ENCODE data around the gene NT5DC2.

NT5DC2 gene

DNA sequence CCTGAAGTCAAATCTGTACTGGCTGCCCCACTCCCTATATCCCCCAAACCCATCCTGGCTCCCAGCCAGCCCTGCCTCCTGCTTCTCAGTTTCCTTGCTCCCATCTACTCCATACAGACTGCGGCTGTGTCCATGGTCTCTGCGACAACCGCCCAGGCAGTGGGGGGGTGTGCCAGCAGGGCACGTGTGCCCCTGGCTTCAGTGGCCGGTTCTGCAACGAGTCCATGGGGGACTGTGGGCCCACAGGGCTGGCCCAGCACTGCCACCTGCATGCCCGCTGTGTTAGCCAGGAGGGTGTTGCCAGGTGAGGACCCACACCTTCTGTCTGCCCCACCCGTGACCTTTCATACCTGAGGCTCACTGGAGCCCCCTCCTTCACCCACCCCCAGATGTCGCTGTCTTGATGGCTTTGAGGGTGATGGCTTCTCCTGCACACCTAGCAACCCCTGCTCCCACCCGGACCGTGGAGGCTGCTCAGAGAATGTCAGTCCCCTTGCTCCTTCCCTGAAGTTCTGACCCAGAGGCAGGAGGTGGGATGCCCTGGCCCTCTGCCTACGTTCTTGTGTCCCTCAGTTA is 23.8 kb downstream of the NT5DC2 start:
- DNase-seq, result no peak

DNA sequence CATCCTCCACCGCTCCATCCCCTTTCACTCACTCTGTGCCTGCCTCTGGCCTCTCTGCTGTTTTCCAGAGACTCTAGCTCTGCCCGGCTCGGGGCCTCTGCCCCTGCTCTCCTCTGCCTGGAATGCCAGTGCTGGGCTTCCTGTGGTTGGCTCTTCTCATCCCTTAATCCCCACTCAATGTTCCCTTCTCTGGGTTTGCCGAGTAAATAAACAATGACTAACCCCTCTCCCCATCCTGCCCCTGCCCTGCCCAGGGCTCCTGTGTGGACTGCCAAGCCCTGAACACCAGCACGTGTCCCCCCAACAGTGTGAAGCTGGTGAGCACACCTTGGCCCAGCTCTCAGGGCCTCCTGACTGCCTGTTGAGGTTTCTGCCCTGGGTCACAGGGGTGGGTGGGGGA is 26.3 kb downstream of the NT5DC2 start:
- peak; percentile 10 for DNase-seq

GRCh38 chr3:52506266-52506966 is 27.2 kb downstream of the NT5DC2 start:
- DNase-seq, result peak; percentile 31

DNA sequence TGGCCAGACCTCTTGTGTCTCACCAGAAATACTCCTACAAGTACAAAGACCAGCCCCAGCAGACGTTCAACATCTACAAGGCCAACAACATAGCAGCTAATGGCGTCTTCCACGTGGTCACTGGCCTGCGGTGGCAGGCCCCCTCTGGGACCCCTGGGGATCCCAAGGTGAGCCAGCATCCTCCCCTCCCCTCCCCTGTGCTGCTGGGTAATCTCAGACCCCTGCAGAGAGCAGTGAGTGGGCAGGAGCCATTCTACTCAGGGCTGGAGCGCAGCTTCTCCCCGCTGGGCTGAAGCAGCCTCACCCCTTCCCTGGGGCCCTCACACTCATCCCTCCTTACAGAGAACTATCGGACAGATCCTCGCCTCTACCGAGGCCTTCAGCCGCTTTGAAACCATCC is 28.7 kb downstream of the NT5DC2 start:
- no peak for DNase-seq

DNA sequence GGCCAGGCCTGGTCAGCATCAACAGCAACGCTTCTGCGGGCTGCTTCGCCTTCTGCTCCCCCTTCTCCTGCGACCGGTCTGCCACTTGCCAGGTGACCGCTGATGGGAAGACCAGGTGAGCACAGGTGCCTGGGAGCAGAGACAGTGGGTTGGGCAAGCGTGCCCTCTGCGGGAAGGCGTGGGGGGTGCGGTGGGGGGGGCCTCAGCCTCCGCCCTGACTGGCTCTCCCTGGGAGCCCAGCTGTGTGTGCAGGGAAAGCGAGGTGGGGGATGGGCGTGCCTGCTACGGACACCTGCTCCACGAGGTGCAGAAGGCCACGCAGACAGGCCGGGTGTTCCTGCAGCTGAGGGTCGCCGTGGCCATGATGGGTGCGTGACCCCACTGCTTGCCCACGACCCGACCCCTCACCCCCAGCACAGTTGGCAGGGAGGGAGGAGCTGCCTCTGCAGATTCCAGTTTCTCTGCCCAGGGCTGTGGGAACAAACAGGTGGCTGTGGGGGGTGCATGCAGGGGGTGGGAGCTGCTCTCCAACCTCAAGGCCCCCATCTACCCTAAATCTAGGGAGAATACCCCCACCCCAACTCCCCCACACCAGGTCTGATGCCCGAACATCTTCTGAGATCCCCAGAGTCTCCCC is 29.8 kb downstream of the NT5DC2 start:
- no peak for DNase-seq

DNA sequence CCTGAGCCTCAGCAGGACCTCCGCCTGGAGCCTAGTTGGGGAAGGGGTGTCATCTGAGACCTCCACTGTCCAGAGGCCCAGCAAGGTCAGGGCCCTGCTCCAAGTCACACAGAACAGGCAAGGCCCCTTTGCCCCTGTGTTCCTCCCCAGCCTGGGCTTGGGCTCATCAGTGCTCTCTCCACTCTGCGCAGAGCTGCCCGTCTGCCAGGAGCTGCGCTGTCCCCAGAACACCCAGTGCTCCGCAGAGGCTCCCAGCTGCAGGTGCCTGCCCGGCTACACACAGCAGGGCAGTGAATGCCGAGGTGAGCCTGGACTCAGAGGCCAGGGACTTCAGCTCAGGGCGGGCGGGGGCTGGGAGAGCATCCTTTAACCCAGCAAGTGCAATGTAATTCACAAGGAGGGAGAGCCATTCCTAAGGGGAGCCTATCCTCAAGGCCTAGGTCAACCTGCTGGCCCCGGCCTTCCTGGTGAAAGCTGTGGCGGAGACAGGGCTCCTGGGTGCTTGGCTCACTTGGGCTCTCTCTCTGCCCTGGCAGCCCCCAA is 30.8 kb downstream of the NT5DC2 start:
- no peak for DNase-seq

DNA sequence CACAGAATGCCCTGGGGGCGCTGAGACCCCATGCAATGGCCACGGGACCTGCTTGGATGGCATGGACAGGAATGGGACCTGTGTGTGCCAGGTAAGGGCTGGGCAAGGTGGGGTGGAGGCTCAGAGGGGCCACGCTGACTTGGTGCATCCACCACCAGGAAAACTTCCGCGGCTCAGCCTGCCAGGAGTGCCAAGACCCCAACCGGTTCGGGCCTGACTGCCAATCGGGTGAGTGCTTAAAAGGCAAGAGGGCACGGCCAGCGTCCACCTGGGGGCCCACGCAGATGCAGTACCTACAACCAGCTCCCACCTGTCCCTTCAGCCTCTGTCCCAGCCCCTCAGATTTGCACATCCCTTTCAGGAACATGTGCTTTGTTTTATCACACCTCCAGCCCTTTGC is 31.7 kb downstream of the NT5DC2 start:
- no peak for DNase-seq

DNA sequence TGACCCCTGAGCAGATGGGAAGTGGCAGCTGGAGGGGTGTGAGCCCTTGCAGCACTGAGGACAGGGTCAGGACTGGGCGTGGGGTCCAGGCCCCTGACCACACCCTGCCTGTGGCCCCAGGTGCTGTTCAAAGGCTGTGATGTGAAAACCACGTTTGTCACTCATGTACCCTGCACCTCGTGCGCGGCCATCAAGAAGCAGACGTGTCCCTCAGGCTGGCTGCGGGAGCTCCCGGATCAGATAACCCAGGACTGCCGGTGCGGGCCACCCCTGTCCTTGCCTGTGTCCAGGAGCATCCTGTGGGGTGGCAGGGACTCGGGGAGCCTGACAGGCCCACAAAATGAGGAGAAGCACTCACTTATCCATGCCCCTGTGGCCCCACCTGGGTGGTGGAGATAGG is 32.6 kb downstream of the NT5DC2 start:
- no peak for DNase-seq

DNA sequence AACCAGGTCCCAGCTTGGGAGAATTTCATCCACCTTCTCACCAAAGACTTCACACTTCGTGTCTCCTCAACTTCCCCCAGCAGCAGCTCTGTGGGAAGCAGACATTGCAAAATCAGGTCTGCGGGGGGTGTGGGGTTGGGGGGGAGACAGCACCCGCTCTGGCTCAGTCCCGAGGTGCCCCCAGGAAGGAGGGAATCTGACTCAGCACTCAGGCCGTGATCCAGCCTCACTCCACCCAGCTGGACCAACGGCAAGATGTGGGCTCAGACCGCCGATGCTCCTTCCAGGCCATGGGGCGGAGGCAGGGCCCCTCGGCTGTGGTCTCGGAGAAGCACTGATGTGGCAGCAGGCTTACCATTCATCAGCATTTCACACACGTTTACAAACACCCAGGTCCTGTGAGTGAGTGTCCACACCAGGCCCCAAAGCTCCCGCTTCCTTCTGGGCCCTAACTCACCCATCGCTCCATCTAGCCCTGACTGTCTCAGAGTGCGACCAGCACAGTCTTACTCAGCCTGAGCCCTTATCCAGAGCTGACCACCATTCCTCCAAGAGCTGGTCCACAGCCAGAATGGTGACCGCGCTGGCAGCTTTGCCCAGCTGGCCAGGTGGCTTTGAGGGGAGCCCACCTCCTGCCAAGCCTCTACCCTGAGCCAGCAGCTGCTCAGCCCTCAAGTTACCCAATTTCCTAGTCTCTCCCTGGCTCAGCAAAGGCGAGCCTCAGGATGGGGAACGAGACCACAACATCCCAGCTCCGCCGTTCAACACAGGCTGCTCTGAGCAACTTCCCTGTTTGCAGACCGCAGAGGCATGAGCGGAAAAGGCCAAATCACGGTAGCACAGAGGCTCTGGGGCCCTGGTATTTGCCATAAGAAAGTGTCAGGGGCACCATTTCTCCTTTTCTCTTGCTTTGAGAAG is 35.3 kb downstream of the NT5DC2 start:
- no peak for DNase-seq

- DNase-seq, result no peak
These were observed 37.7 kb downstream of the NT5DC2 start for GRCh38 chr3:52495777-52496602.

GRCh38 chr3:52494886-52495495 is 38.7 kb downstream of the NT5DC2 start, which contains the start of gene STAB1:
Gene STAB1 (plus strand): TSS chr3:52495338. CDS start chr3:52495414, 76 bp downstream.
- DNase-seq, result no peak

- peak; percentile 40 for DNase-seq
These were observed 39.2 kb downstream of the NT5DC2 start for GRCh38 chr3:52494445-52494844.

- DNase-seq, result peak; percentile 27
These were observed 40.2 kb downstream of the NT5DC2 start for GRCh38 chr3:52493232-52494017.

DNA sequence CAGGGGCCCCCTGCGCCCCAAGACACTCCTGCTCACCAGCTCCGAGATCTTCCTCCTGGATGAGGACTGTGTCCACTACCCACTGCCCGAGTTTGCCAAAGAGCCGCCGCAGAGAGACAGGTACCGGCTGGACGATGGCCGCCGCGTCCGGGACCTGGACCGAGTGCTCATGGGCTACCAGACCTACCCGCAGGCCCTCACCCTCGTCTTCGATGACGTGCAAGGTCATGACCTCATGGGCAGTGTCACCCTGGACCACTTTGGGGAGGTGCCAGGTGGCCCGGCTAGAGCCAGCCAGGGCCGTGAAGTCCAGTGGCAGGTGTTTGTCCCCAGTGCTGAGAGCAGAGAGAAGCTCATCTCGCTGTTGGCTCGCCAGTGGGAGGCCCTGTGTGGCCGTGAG is 41.6 kb downstream of the NT5DC2 start:
- no peak for DNase-seq

DNA sequence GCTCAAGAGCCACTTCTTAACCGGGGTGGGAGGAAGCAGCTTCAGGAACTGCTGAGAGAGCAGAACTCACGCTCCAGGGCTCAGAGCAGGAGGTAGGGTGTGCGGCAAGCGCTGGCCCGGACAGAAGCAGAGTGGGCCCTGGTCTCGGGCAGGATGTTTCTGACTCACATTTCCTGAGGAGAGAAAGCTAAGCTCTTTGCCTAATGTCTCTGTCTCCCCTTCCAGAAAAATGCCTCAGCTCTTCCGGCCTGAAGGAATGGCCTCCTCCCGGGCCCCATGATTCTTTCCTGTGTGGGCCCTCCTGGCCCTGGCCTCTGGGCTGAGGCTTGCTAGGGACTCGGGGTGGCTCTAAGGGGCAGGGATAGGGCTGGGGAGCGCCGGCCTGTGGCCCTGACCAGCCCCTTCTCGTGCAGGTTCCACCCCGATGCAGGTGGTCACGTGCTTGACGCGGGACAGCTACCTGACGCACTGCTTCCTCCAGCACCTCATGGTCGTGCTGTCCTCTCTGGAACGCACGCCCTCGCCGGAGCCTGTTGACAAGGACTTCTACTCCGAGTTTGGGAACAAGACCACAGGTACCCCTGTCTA is 42.6 kb downstream of the NT5DC2 start:
- no peak for DNase-seq

- no peak for DNase-seq
These were observed 43.4 kb downstream of the NT5DC2 start for GRCh38 chr3:52490035-52490938.

DNA sequence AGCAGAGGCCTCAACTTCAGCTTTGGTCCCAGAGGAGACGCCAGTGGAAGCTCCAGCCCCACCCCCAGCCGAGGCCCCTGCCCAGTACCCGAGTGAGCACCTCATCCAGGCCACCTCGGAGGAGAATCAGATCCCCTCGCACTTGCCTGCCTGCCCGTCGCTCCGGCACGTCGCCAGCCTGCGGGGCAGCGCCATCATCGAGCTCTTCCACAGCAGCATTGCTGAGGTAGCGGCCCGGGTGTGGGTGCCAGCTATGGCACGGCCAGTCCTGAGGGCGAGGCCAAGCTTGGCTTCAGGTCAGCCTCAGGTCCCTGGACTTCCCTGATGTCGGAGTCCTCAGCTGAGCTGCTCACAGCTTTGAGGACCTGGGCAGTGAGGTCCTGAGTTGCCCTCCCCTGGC is 44.2 kb downstream of the NT5DC2 start:
- DNase-seq, result no peak

DNA sequence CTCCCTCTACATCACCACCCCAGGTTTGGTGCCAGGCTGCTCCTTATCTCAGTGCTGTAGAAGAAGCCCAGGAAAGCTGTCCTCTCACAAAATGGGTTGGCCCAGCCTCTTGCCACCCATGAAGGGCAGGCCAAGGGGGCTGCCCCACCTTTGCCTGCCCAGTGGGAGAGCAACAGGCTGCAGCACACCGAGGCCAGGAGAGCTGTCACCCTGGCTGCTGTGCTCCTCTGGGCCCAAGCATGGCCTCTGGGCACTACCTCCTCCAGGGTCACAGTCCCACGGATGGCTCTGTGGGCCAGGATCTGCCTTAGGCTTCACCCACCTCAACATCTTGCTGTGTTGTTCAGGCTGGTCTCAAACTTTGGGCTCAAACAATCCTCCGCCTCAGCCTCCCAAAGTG is 44.9 kb downstream of the NT5DC2 start:
- DNase-seq, result no peak

Data from NCI-H82 (cell line).